HepG2 (cell line): ENCODE measurements around the gene ANTKMT.

Experiments used
- ARNT ChIP-seq: fragments of 450-650 bp; IDR thresholded peaks from 2 replicates; pipeline ENCODE4 v1.6.1; 2017
- CEBPB ChIP-seq: IDR thresholded peaks from 2 replicates; pipeline ENCODE4 v1.6.1; 2011; ENCODE audit warnings: low read depth, low read length, improper control_type of control experiment, borderline replicate concordance
- EZH2 ChIP-seq: conservative IDR thresholded peaks from 2 replicates; pipeline ENCODE4 v1.6.1; 2012; ENCODE audit warnings: mild to moderate bottlenecking, low read depth, low read length, moderate library complexity
- GTF2F1 ChIP-seq: fragments of 150-350 bp; IDR thresholded peaks from 2 replicates; pipeline ENCODE4 v1.6.1; 2014; ENCODE audit warnings: low read length
- NFIC ChIP-seq: IDR thresholded peaks from 2 replicates; pipeline ENCODE4 v1.6.1; 2012; ENCODE audit warnings: mild to moderate bottlenecking, low read length, inconsistent platforms
- RAD21 ChIP-seq: fragments of 450-650 bp; formaldehyde crosslinking; IDR thresholded peaks from 2 replicates; pipeline ENCODE4 v1.5.0; 2020; ENCODE audit warnings: mild to moderate bottlenecking
- SP1 ChIP-seq, 2 experiments: fragments of 450-650 bp in 1 of 2; sonication (generic) in 1 of 2; formaldehyde crosslinking in 1 of 2; IDR thresholded peaks; 2 replicates each; pipeline versions ENCODE4 v1.4.0 to v1.6.1; 2016 to 2020; ENCODE audit warnings: missing genetic modification reagents in 1 of 2
- ZNF672 ChIP-seq: sonication (generic); formaldehyde crosslinking; IDR thresholded peaks from 2 replicates; pipeline ENCODE4 v1.8.1; 2022; ENCODE audit warnings: missing genetic modification reagents
- ZNF724P ChIP-seq: sonication (generic); formaldehyde crosslinking; IDR thresholded peaks from 2 replicates; pipeline ENCODE4 v1.8.0; 2022; ENCODE audit warnings: missing genetic modification reagents, borderline replicate concordance
- TF ChIP-seq, protein P1 (sequence below): sonication (generic); formaldehyde crosslinking; conservative IDR thresholded peaks from 2 replicates; pipeline ENCODE4 v1.8.1; 2023; ENCODE audit warnings: missing genetic modification reagents
- TF ChIP-seq, protein P2 (sequence below): sonication (generic); formaldehyde crosslinking; IDR thresholded peaks from 2 replicates; pipeline ENCODE4; 2020; ENCODE audit warnings: missing genetic modification reagents, mild to moderate bottlenecking, borderline replicate concordance
- TF ChIP-seq, protein P3 (sequence below): sonication (generic); formaldehyde crosslinking; IDR thresholded peaks from 2 replicates; pipeline ENCODE4 v1.4.0; 2020; ENCODE audit warnings: mild to moderate bottlenecking, missing genetic modification reagents

DNA sequence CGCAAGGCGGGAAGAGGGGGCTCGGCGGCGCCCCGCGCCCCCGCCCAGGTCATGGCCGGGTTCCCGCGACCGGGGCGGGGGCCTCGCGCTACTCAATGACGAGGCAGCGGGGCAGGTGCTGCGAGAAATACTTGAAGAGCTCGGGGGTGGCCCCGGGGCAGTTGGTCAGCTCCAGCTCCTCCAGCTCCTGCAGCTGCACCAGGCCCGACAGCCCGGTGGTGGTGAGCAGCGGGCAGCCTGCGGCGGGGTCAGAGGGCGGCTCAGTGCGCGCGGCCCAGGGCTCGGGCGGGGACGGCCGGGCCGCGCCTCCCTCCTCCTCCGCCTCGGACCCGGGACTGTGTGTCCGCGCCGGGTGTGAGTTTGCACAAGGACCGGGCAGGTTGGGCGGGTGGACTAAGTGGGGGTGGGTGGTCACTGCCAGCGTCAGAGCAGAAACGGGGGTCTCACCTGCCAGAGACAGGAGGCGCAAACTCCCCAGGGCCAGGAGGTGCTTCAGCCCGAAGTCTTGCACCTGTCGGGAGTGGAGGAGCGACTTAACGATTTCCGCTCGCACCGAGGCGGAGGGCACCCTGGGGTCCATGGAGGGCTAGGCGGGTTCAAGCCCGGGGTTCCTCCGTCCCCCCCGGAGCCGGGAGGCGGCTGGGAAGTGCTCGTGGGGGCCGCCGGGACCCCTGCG lies 26.6 kb upstream of the ANTKMT start:
- no peak for TF ChIP-seq GTF2F1
- no peak for TF ChIP-seq ZNF672 (CRISPR knock-in tag)
- no peak for TF ChIP-seq SP1 (IDR thresholded peaks at IDR 0.05)
- TF ChIP-seq SP1 (CRISPR knock-in tag; IDR thresholded peaks at IDR 0.05) = no peak
- TF ChIP-seq RAD21 (CRISPR knock-in tag) = no peak
- no peak for TF ChIP-seq ARNT
- no peak for TF ChIP-seq CEBPB
- no peak for TF ChIP-seq NFIC
- TF ChIP-seq, protein P1, sequence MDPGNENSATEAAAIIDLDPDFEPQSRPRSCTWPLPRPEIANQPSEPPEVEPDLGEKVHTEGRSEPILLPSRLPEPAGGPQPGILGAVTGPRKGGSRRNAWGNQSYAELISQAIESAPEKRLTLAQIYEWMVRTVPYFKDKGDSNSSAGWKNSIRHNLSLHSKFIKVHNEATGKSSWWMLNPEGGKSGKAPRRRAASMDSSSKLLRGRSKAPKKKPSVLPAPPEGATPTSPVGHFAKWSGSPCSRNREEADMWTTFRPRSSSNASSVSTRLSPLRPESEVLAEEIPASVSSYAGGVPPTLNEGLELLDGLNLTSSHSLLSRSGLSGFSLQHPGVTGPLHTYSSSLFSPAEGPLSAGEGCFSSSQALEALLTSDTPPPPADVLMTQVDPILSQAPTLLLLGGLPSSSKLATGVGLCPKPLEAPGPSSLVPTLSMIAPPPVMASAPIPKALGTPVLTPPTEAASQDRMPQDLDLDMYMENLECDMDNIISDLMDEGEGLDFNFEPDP (CRISPR knock-in tag) = no peak
- no peak for TF ChIP-seq ZNF724P
- TF ChIP-seq, protein P2, sequence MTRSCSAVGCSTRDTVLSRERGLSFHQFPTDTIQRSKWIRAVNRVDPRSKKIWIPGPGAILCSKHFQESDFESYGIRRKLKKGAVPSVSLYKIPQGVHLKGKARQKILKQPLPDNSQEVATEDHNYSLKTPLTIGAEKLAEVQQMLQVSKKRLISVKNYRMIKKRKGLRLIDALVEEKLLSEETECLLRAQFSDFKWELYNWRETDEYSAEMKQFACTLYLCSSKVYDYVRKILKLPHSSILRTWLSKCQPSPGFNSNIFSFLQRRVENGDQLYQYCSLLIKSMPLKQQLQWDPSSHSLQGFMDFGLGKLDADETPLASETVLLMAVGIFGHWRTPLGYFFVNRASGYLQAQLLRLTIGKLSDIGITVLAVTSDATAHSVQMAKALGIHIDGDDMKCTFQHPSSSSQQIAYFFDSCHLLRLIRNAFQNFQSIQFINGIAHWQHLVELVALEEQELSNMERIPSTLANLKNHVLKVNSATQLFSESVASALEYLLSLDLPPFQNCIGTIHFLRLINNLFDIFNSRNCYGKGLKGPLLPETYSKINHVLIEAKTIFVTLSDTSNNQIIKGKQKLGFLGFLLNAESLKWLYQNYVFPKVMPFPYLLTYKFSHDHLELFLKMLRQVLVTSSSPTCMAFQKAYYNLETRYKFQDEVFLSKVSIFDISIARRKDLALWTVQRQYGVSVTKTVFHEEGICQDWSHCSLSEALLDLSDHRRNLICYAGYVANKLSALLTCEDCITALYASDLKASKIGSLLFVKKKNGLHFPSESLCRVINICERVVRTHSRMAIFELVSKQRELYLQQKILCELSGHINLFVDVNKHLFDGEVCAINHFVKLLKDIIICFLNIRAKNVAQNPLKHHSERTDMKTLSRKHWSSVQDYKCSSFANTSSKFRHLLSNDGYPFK (CRISPR knock-in tag) = no peak
- no peak for TF ChIP-seq EZH2
- TF ChIP-seq, protein P3, sequence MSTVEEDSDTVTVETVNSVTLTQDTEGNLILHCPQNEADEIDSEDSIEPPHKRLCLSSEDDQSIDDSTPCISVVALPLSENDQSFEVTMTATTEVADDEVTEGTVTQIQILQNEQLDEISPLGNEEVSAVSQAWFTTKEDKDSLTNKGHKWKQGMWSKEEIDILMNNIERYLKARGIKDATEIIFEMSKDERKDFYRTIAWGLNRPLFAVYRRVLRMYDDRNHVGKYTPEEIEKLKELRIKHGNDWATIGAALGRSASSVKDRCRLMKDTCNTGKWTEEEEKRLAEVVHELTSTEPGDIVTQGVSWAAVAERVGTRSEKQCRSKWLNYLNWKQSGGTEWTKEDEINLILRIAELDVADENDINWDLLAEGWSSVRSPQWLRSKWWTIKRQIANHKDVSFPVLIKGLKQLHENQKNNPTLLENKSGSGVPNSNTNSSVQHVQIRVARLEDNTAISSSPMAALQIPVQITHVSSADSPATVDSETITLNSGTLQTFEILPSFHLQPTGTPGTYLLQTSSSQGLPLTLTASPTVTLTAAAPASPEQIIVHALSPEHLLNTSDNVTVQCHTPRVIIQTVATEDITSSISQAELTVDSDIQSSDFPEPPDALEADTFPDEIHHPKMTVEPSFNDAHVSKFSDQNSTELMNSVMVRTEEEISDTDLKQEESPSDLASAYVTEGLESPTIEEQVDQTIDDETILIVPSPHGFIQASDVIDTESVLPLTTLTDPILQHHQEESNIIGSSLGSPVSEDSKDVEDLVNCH (CRISPR knock-in tag) = no peak
